ENCODE measurements around the gene TNPO2.

DNA sequence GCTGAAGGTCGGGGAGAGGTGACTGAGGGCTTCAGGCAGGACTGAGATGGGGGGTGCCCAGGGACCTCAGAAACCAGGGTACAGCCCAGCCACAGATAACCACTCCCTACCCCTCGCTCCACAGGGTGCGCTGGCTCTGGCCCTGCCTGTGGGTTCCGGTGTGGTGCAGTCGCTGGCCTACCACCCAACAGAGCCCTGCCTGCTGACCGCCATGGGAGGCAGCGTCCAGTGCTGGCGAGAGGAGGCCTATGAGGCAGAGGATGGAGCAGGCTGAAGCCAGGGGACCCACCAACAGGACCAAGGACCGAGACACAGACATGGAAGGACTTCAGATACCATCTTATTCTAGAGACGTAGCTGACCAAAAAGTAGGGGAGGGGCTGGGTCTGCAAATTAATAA is 48.3 kb downstream of the TNPO2 start:
- TF ChIP-seq EZH2 (IDR thresholded peaks at IDR 0.05; ENCODE audit: insufficient read depth, poor library complexity, severe bottlenecking) (no peak), EZH2phosphoT487 (IDR thresholded peaks at IDR 0.05; ENCODE audit: insufficient read depth, low read depth) (no peak)

All from GM23248 (cell line).